ENCODE data around the gene RNF38.
"Not testable (repeated sequence)": the region's sequence is repeated elsewhere in the genome, so short reads cannot be mapped to it uniquely, and the experiment has no call there.

The RNF38 gene

DNA sequence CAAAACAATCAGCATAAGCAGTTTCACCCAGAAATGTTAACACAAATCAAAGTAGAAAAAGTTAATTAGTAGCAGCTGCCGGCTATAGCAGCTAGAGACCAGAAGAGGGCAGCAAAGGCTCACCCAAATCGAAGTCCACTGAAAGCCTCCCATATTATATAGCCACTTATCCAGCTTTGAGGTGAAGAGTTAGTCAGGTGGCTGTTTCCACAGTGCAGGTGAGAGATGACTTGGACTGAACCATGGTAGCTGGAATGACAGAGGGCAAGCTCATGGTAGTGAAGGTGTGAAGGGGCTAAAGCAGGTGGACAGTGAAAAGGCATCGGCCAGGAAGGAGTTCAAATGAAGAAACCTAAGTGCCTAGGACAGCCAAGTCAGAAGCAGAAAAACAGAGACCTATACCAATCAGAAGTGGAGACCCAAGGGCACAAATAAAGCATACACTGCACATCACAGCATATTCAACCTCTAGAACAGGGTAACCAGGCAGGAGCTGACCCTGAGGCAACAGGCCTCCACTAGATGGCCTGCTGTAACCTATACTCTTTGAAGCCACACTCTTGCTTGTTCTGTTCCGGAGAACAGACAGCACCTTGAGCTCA is 7.2 kb upstream of the RNF38 start:
- peak; percentile 22 to 35 for DNase-seq (ENCODE audit: low read depth in 2 of 2, low spot score in 1 of 2)

DNA sequence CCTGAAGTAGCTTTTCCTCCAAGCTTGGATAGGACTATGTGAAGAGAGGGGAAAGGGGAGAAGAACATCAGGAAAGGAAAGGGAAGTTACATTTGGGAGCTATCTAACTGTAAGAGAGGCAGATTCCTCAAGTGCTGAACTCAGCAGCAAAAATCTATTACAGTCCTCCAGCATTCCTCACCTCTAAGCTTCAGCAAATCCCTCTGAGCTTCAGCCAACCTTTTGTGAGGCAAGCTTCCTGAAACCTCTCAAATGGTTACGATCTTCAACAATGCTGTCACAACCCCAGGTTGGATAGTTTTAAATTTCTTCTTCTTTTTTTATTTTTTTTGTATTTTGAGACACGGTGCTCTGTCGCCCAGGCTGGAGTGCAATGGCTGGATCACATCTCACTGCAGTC is 2.5 kb upstream of the RNF38 start:
- DNase-seq (ENCODE audit: low read depth in 2 of 2, low spot score in 1 of 2) = no peak

DNA sequence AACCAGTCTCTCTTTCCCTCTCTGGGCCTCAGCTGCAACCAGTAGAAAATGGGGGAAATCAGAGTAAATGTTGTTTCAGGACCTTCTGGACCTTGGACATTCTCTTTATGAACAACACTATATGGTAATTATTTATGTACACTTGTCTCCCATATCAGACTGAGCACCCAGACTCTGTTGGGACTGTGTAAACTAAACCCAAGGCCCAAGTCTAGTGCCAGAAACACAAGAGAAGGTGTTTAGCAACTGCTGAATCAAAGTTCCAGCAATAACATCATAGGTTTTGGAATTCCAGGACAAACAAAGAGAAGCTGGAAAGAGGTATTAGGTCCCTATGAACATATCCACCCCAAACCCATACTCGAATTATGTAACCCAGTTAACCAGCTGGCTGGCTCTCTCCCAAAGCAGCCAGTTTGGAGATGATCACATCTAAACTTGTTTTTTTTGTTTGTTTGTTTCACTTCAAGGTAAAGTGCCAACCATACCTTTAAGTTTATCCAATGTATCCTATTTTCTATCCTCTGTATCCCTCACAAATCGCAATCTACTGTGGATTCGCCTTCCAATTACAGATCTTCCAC is 1.9 kb upstream of the RNF38 start:
- DNase-seq (ENCODE audit: low read depth in 2 of 2, low spot score in 1 of 2) = no peak

DNA sequence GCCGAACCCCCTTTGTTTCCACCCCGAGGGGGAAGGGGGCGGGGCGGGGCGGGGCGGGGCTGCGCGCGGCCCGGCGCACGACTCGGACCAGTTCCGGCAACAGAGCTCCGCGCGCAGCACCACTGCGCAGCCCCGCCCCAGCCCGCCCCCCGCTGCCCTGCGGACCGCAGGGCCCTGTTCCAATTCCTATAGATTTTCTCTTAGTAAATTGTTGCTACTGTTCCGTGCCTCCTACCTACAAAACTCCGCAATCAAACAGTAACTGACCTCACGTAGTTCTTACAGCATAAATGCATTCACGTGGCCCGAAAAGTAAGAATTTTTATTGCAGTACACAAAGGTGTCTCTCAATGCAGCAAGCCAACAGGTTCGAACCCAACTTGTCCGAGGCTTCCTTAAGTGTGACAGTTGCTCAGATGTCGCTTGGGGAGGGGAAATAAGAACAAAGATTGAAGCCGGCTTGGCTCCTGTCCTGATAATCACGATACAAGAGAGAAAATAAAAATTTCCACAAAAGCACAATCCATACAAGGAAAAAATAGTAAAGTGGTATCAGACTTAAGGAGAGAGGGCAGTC is 1.2 kb upstream of the RNF38 start:
- peak in 1 of 2 donors; percentile 57 for DNase-seq (ENCODE audit: low read depth in 2 of 2, low spot score in 1 of 2)

DNA sequence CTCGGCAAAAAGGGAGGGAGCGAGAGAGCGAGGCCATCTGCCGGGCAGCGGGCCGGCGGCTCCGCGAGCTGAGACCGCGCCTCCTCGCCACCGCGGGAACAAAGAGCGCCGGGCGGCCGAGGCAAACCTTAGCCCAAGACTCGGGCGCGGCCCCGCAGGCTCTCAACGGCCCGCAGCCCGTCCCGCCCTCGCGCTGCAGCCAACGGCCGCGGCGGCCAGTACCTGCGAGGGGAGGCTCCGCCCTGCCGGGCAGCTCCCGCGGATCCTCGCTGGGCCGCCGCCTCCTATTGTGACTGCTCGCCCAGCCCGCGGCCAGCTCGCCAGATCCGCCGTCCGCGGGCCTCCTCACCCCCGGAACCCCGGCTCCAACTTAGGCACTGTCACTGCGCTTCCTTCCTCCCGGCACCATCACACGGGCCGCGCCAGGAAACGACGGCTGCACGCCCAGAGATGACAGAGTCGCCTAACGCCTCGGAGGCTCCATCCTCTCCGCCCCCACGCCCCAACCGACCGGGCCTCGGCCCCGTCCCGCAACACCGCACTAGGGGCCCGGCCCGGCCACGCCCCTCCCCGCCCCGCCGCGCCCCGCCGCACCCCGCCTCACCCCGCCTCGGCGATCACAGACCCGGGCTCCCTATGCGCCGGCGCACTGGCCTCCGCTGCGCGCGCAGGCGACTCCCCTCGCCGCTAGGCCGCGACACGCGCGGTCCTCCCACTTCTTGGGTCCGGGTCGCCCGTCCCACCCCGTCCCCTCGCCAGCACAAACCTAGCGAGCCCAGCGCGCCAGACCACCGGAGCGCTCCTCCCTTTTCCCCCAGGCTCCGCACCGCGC is 479 bp upstream of the RNF38 start:
- peak; percentile 82 to 86 for DNase-seq (ENCODE audit: low read depth in 2 of 2, low spot score in 1 of 2)

DNA sequence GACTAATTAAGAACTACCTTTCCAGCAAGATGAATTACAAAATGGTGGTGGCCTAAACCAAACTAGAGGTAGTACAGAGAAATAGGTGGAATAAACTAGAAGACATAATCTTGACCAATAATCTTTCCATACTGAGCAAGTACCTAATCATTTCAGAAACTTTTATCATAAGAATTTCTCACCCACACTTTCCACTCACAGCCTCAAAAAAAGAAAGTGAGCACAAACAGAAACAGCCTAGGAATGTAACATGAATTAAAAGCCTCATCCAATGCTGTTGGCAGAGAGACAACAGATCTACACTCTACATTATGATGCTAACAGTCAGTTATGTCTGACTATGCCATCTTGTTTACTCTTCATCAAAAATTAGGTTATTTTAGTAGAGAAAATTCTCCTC is 1.3 kb downstream of the RNF38 start:
- no peak for DNase-seq (ENCODE audit: low read depth in 2 of 2, low spot score in 1 of 2)

DNA sequence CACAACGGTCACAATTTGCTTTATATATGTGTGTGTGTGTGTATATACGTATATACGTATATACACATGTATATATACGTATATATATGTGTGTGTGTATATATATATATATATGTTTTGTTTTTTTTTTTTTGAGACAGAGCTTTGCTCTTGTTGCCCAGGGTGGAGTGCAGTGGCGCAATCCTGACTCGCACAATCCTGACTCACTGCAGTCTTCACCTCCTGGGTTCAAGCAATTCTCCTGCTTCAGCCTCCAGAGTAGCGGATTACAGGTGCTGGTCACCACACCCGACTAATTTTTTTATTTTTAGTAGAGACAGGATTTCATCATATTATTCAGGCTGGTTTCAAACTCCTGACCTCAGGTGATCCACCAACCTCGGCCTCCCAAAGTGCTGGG is 3.1 kb downstream of the RNF38 start:
- DNase-seq (ENCODE audit: low read depth in 2 of 2, low spot score in 1 of 2) = no peak

DNA sequence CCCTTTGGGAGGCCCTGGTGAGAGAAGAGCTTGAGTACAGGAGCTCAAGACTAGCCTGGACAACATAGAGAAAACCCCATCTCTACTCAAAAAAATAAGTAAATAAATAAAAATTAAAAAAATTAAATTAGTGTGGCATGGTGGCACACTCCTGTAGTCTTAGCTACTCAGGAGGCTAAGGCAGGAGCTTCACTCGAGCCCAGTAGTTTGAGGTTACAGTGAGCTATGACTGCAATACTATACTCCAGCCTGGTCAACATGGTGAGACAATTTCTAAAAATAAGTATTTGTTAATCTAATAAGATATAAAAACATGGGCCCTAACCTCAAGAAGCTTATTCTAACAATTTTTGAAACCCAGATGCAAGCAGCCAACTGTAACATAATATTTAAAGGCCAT is 7.6 kb downstream of the RNF38 start:
- no peak for DNase-seq (ENCODE audit: low read depth in 2 of 2, low spot score in 1 of 2)

DNA sequence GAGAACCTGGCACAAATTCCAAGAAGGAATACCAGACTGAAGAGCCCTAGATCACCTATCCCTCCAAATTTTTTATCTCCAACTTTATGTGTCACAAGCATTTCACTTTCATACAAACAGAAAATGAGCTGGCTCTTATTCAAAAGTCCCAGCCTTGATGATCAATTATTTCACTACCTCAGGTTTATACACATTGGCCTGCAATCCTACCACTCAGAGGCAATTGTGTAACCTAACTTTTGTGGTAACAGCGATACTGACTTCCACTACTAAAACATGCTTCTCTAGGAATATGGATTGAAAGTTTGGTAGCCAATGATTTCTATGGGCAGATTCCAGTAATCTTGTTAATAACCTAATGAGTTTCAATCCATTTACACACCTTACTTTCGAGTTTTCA is 10.5 kb downstream of the RNF38 start:
- DNase-seq (ENCODE audit: low read depth in 2 of 2, low spot score in 1 of 2) = no peak

DNA sequence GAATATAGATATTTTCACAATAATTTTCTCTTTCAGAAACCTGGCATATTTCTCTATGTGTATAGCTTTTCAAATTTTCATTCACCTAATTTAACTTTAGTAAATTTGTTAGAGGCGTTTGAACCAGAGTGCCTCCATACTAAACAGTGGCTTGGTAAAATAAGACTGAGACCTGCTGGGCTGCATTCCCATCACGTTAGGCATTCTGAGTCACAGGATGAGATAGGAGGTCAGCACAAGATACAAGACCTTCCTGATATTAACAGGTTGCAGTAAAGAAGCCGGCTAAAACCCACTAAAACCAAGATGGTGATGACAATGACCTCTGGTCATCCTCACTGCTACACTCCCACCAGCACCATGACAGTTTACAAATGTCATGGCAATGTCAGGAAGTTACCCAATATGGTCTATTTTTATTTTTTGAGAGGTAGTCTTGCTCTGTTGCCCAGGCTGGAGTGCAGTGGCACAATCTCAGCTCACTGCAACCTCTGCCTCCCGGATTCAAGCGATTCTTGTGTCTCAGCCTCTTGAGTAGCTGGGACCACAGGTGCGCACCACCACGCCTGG is 13.6 kb downstream of the RNF38 start:
- DNase-seq (ENCODE audit: low read depth in 2 of 2, low spot score in 1 of 2) = not testable (repeated sequence)

DNA sequence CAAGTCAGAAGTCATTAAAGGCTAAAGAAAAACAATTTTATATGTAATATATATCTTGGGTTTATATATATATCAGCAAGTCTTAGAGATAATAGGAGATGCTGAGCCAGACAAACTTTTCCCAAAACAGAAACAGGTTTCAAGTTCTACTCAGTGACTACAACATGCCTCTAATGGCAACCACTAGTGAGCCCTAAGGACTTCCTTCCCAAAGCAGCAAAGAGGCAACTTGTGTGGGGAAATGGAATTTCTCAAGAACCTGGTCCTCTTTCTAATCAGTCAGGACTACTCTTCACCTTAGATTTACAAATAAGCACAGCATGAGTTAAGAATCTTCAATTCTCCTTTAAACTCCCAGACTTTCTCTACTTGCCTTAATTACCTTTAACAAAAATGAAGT is 17.6 kb downstream of the RNF38 start:
- DNase-seq (ENCODE audit: low read depth in 2 of 2, low spot score in 1 of 2) = no peak

DNA sequence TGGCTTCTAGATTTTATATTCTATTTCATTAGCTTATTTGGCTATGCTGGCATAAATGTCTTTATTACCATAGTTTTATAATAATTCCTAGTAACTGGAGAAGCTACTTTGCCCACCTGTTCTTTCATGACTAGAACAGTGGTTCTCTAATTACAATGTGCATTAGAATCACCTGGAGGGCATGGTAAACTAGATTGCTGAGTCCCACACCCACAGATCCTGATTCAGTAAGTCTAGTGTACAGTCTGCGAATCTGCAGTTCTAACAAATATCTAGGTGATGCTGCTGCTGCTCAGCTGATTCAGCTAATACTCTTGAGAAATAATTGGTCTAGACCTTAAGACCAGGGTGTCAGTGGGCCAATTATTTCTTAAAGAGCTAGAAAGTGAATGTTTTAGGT is 35.5 kb downstream of the RNF38 start:
- DNase-seq (ENCODE audit: low read depth in 2 of 2, low spot score in 1 of 2) = no peak

DNA sequence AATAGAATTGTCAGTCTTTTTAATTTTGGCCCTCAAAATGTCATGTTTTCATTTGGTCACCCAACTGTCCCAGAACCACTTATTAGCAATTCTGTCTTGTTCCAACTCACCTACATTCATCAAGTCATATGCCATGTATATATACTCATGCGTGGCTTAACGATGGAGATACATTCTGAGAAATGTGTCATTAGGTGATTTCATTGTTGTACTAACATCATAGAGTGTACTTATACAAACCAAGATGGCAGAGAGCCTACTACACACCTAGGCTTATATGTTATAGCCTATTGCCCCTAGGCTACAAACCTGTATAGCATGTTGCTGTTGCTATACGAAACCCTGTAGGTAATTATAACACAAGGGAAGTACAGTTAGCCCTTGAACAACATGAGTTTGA is 36.6 kb downstream of the RNF38 start:
- no peak for DNase-seq (ENCODE audit: low read depth in 2 of 2, low spot score in 1 of 2)

DNA sequence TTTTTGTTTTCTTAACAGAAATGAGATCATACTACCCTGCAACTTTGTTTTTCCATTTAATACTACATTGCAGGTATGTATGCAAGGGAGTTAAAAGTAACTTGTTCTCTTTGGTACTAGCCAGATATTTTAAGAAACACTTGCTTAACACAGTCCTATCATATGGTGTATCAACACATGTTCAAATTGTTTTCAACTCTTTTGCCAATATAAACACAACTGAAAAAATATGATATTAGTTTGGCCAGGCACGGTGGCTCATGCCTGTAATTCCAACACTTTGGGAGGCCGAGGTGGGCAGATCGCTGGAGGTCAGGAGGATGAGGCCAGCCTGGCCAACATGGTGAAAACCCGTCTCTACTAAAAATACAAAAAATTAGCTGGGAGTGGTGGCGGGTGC is 41.6 kb downstream of the RNF38 start:
- no peak for DNase-seq (ENCODE audit: low read depth in 2 of 2, low spot score in 1 of 2)

DNA sequence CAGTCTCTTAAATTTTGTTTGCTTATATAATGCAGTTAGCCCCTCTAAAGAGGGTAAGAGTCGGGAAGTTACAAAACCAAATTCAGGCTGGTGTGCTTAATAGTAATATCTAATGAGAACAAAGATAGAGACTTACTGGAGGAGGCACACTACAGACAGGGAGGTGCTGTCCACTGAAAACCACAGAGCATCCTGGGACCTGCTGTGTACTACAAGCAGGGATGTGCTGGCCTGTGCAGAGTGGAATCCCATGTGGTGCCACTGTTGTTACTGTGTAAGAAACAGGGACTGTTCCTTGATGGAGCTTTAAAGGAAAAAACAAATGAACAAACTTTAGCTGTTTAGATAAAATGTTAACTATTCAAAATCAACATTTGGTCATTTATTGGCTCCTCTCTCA is 42.4 kb downstream of the RNF38 start:
- DNase-seq (ENCODE audit: low read depth in 2 of 2, low spot score in 1 of 2) = no peak

DNA sequence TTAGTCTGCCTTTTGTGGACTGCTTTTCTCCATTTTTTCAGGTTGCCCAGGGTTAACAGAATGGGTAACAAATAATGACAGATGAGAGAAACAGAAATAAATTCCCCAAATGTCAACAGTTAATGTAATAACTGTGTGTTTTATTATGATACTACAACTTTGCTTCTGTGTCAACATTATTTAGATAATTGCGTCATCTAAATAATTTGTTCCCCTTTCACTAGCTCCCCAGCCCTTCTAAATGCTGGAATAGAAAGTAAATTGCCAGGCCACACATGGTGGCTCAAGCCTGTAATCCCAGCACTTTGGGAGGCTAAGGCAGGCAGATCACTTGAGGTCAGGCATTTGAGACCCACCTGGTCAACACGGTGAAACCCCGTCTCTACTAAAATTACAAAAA is 53.5 kb downstream of the RNF38 start:
- no peak for DNase-seq (ENCODE audit: low read depth in 2 of 2, low spot score in 1 of 2)

DNA sequence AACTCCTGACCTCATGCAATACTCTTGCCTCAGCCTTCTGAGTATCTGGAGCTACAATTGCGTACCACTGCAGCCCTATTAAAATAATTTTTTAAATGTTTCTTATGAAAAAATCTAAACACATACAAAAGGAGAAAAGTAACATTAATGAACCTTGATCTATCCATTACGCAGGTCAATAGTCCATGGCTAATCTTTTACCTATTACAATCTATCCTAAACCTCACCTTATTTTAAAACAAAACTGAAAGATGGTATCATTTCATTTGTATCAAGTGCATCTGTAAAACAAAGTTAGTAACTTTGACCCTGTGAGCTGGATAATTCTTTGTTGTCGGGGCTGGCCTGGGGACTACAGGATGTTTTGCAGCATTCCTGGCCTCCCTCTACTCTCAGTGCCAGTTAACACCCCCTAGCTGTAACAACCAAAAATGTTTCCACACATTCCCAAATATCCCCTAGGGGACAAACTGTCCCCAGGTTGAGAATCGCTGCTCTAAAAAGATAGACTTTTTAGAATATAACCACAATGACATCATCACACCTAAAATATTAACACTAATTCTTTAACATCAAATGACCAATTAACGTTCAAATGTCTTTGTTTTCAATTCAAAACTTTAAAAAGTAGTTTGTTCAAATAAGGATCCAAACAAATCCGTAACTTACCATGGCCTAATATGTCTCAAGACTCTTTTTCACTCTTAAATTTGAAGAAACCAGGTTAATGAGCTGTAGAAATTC is 54.8 kb downstream of the RNF38 start:
- no peak for DNase-seq (ENCODE audit: low read depth in 2 of 2, low spot score in 1 of 2)

DNA sequence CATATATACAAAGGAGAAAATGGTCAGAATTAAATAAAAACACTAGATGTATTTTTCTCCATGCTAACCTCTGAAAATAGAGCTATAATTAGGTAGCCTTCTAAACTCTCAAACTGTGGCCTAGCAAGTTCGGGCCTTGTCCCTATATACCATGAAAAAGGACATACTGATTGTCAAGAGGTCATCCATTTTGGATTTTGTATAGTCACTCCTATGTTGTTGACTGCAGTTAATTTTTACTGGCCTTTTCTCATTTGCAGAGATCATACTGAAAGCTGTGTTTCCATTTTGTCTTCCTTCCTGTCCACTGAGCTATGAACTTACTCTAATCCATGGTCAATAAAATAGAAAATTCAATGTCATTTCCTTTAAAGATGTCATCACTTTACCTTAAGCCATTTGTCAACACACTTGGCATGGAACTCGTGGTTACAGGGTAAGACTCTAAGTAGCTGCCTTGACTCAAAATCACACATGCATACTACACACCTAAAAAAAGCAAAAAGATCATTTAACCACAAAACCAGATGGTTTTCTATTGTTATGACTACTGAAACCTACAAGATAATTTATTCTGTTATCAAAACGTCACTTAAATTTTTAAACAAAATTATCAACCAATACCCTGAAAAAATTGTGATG is 58.0 kb downstream of the RNF38 start:
- DNase-seq (ENCODE audit: low read depth in 2 of 2, low spot score in 1 of 2) = no peak

DNA sequence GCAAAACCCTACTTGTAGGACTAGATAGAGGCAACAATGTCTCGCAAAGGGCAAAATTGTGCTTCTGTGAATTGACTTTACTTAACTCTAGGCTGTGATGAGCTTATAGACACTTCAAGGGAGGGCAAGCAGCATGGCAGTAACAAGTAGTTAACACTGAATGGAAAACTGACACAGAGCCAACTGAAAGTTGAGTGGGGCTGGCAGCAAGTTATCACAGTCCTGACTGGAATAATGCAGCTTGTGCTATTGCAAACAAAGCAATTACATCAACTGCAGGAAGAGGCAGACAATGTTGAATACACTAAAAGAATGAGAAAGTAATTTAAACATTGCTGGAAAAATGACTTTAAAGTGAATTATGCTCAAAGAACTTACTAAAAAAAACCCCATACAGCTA is 62.2 kb downstream of the RNF38 start:
- no peak for DNase-seq (ENCODE audit: low read depth in 2 of 2, low spot score in 1 of 2)

DNA sequence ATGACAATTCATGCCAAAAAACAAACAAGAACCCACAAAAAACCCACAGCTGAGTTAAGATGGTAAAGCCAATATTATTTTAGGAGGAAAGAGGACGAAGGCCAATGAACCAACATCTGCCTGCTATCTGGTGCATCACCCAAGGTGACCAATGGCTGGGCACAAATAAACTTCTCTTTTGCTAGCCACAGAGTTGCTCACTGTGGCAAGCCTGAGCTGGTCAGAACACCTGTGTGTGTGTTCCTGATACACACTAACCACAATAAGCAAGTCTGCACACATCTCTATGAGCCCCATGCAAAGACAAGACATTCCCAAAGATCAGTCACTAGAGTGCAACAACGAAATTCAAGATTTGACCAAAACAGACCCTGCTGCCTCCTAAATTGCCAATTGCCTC is 63.1 kb downstream of the RNF38 start:
- no peak for DNase-seq (ENCODE audit: low read depth in 2 of 2, low spot score in 1 of 2)

Data from stimulated activated CD8-positive, alpha-beta memory T cell treated with anti-CD3 and anti-CD28 coated beads, Interleukin-4, amount 100 ng/mL, for 1 hour (primary cell).